OCI-LY1 (cell line): ENCODE data around the gene NFIA.
"Not testable (repeated sequence)": the region's sequence is repeated elsewhere in the genome, so short reads cannot be mapped to it uniquely, and the experiment has no call there.

Experiments
- H2AFZ ChIP-seq: fragments of 200-600 bp; sonication (generic), shearing (Covaris generic); 2 replicates; pipeline ENCODE4 v1.6.0; 2014; ENCODE audit warnings: antibody characterized with exemption, mild to moderate bottlenecking, low read length
- H3F3A ChIP-seq: fragments of 200-600 bp; sonication (generic), shearing (Covaris generic); 2 replicates; pipeline ENCODE4 v1.6.0; 2014; ENCODE audit warnings: mild to moderate bottlenecking, antibody characterized with exemption, low read length, moderate library complexity; ENCODE audit not compliant: insufficient read depth
- H3K27ac ChIP-seq: fragments of 200-600 bp; sonication (generic); 2 replicates; pipeline ENCODE4 v1.5.1; 2014; ENCODE audit warnings: low read length, mixed run types, mild to moderate bottlenecking, low read depth; ENCODE audit not compliant: poor library complexity, severe bottlenecking
- H3K27me3 ChIP-seq: fragments of 200-600 bp; sonication (generic); 2 replicates; pipeline ENCODE4 v1.6.0; 2014; ENCODE audit warnings: antibody characterized with exemption, mild to moderate bottlenecking, low read length, moderate library complexity; ENCODE audit not compliant: insufficient read depth
- H3K36me3 ChIP-seq: fragments of 200-600 bp; sonication (generic); 2 replicates; pipeline ENCODE4 v1.6.1; 2014; ENCODE audit warnings: mild to moderate bottlenecking, antibody characterized with exemption, low read length, moderate library complexity, mixed read lengths; ENCODE audit not compliant: insufficient read depth
- H3K4me1 ChIP-seq: fragments of 200-600 bp; sonication (generic); 2 replicates; pipeline ENCODE4 v1.5.1; 2014; ENCODE audit warnings: mild to moderate bottlenecking, low read length, moderate library complexity; ENCODE audit not compliant: insufficient read depth, severe bottlenecking
- H3K4me2 ChIP-seq: fragments of 200-600 bp; sonication (generic), shearing (Covaris generic); 2 replicates; pipeline ENCODE4 v1.6.1; 2014; ENCODE audit warnings: low read length
- H3K4me3 ChIP-seq: fragments of 200-600 bp; sonication (generic); 2 replicates; pipeline ENCODE4 v1.5.1; 2014; ENCODE audit warnings: low read length, low read depth, mild to moderate bottlenecking, mixed read lengths; ENCODE audit not compliant: poor library complexity, severe bottlenecking
- H3K79me2 ChIP-seq: fragments of 200-600 bp; shearing (Covaris generic); 2 replicates; pipeline ENCODE4 v1.6.1; 2016; ENCODE audit warnings: mixed run types, low read length, mixed read lengths; ENCODE audit not compliant: insufficient read depth
- H3K9ac ChIP-seq: fragments of 200-600 bp; sonication (generic), shearing (Covaris generic); 2 replicates; pipeline ENCODE4 v1.6.1; 2014; ENCODE audit warnings: mild to moderate bottlenecking, low read length, mixed read lengths
- H3K9me2 ChIP-seq: fragments of 200-600 bp; sonication (generic), shearing (Covaris generic); 2 replicates; pipeline ENCODE4 v1.6.1; 2014; ENCODE audit warnings: low read depth, mild to moderate bottlenecking, low read length, mixed read lengths
- H3K9me3 ChIP-seq: fragments of 200-600 bp; shearing (Covaris generic); 2 replicates; pipeline ENCODE4 v1.6.1; 2014; ENCODE audit warnings: low read length, mixed read lengths
- H4K20me1 ChIP-seq: fragments of 200-600 bp; sonication (generic), shearing (Covaris generic); 2 replicates; pipeline ENCODE4 v1.6.0; 2016; ENCODE audit warnings: mild to moderate bottlenecking, low read length; ENCODE audit not compliant: insufficient read depth
- EZH2 ChIP-seq: fragments of 200-600 bp; sonication (generic), shearing (Covaris generic); IDR thresholded peaks from 2 replicates; pipeline ENCODE4 v1.8.0; 2017; ENCODE audit warnings: borderline replicate concordance, mixed run types, mild to moderate bottlenecking, antibody characterized with exemption, low read length, moderate library complexity, mixed read lengths
- TF ChIP-seq, protein P1 (sequence below): fragments of 200-600 bp; sonication (generic), shearing (Covaris generic); IDR thresholded peaks from 2 replicates; pipeline ENCODE4 v1.5.1; 2017; ENCODE audit warnings: mild to moderate bottlenecking, antibody characterized with exemption, low read length, moderate library complexity, mixed read lengths

Gene NFIA

DNA sequence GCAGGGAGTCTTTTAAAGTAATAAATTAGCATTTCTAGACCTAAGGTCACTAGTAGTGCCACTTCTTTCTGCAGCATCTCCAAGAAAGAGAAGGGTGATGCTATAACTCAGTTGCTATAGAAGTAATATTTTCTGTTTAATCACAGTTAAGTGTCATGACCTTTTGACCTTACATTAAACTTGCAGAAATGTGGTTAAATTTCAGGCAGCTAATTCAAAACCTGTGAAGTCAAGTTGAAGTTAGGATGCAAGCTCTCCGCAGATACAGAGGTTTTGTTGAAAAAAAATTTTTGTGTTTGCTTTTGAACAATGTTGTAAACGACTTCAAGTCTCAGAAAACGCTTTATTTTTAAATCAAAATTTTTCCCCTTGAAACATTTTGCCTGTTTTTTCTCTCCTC lies 193.9 kb downstream of the NFIA start:
- TF ChIP-seq, protein P1, sequence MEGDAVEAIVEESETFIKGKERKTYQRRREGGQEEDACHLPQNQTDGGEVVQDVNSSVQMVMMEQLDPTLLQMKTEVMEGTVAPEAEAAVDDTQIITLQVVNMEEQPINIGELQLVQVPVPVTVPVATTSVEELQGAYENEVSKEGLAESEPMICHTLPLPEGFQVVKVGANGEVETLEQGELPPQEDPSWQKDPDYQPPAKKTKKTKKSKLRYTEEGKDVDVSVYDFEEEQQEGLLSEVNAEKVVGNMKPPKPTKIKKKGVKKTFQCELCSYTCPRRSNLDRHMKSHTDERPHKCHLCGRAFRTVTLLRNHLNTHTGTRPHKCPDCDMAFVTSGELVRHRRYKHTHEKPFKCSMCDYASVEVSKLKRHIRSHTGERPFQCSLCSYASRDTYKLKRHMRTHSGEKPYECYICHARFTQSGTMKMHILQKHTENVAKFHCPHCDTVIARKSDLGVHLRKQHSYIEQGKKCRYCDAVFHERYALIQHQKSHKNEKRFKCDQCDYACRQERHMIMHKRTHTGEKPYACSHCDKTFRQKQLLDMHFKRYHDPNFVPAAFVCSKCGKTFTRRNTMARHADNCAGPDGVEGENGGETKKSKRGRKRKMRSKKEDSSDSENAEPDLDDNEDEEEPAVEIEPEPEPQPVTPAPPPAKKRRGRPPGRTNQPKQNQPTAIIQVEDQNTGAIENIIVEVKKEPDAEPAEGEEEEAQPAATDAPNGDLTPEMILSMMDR, result no peak
- TF ChIP-seq EZH2, result no peak
- Histone ChIP-seq H3K4me1 (peaks cover 12% of the 10 kb centered on the region), H4K20me1 (no peaks in the 10 kb centered on the region), H3K4me2 (no peak overlapping the region), H3K27ac (no peak overlapping the region), H3K9me3 (no peaks in the 10 kb centered on the region), H3F3A (no peaks in the 10 kb centered on the region), H3K27me3 (no peaks in the 10 kb centered on the region), H3K9ac (no peak overlapping the region), H3K36me3 (0 out of 2 replicates have a peak, but pooled peaks cover 5% of the 10 kb centered on the region), H3K4me3 (no peak overlapping the region), H3K9me2 (no peaks in the 10 kb centered on the region), H3K79me2 (no peaks in the 10 kb centered on the region), H2AFZ (no peak overlapping the region)

DNA sequence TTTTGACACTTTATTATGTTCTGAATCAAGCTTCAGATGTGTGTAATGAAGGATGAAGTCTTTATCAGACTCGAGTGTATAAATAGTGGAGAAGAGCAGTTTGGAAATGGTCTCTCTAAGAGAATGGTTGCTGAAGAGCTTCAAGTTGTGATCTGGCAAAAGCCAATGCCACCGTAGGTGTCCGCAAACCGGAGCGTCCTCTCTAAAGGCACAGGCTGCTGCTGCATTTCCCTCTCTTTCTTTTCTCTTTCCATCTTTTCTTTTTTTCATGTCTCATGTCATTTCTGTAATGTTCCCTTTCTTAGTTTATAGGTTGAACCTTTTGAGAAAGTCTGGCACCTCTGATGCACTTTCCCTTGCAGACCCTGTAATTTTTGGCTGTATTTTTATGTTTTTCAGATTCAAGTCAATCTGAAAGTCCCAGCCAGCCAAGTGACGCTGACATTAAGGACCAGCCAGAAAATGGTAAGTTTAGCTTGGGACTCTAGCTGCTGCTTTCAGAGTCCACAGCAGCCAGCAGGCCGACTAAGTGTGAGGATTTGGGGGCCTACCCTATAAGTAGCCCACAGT lies 194.8 kb downstream of the NFIA start:
- Histone ChIP-seq H3K4me1 (peaks cover 12% of the 10 kb centered on the region), H4K20me1 (no peaks in the 10 kb centered on the region), H3K4me2 (no peak overlapping the region), H3K79me2 (no peaks in the 10 kb centered on the region), H3K9me2 (no peaks in the 10 kb centered on the region), H2AFZ (no peak overlapping the region), H3K36me3 (peaks cover 5% of the 10 kb centered on the region; the same call in 1 of the 2 replicates), H3K4me3 (no peak overlapping the region), H3K9me3 (no peaks in the 10 kb centered on the region), H3F3A (no peaks in the 10 kb centered on the region), H3K27me3 (no peaks in the 10 kb centered on the region), H3K9ac (no peak overlapping the region), H3K27ac (no peak overlapping the region)
- no peak for TF ChIP-seq EZH2
- TF ChIP-seq, protein P1, result no peak

DNA sequence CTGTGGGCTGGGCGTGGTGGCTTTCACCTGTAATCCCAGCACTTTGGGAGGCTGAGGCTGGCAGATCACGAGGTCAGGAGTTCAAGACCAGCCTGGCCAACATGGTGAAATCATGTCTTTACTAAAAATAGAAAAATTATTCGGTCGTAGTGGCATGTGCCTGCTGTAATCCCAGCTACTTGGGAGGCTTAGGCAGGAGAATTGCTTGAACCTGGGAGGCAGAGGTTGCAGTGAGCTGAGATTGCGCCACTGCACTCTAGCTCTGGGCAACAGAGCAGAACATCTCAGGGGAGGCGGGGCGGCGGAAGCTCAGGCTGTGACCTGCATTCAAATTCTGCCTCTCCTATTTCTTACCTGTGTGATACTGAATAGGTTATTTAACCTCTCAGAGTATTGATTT lies 196.1 kb downstream of the NFIA start:
- not testable (repeated sequence) for H3K79me2 ChIP-seq, H3K9me2 ChIP-seq, H3K27ac ChIP-seq, H3K4me3 ChIP-seq, H3F3A ChIP-seq, H3K27me3 ChIP-seq, H3K36me3 ChIP-seq, H3K9ac ChIP-seq, H3K9me3 ChIP-seq, H3K4me2 ChIP-seq, H4K20me1 ChIP-seq, H2AFZ ChIP-seq
- peaks cover 12% of the 10 kb centered on the region for H3K4me1 ChIP-seq

DNA sequence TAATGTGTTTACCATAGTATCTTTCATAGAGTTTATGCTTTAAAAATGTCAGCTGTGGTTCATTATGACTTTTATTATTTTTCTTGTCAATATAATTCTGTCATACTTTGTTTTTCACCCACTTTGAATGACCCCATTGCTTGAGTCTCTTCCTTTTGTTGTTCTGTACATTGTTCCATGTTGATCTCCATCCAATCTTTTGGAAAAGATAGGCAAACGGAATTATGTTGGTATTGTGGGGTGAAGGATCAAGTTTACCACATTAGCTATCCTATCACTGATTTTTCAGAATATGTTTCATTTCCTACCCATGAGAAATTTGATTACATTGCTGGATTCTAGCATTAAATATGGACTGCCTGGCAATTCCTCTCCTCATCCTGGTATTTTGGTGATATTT lies 196.6 kb downstream of the NFIA start:
- peaks cover 15% of the 10 kb centered on the region for H3K4me1 ChIP-seq
- H3K4me2 ChIP-seq, result no peak overlapping the region
- H3K79me2 ChIP-seq, result no peaks in the 10 kb centered on the region
- no peak overlapping the region for H3K9ac ChIP-seq
- no peaks in the 10 kb centered on the region for H3K27me3 ChIP-seq
- no peaks in the 10 kb centered on the region for H3F3A ChIP-seq
- no peak overlapping the region for H3K27ac ChIP-seq
- TF ChIP-seq, protein P1, result no peak
- no peak for TF ChIP-seq EZH2
- H3K4me3 ChIP-seq, result no peak overlapping the region
- H3K9me2 ChIP-seq, result no peaks in the 10 kb centered on the region
- H4K20me1 ChIP-seq, result no peaks in the 10 kb centered on the region
- no peak overlapping the region for H2AFZ ChIP-seq
- H3K9me3 ChIP-seq, result no peaks in the 10 kb centered on the region
- H3K36me3 ChIP-seq, result no peaks in the 10 kb centered on the region; the same call in 1 of the 2 replicates
